Measurements from ENCODE around the gene CACTIN. TPM values are rescaled to one million over a fixed set of nuclear protein-coding genes. Genes with fewer than 3 reads are reported as not detected.

The CACTIN gene
- total and polyA plus RNA-seq, 2 of the 4 experiments (the other 2 are of a cell fraction): 10.8 to 19.5 TPM

DNA sequence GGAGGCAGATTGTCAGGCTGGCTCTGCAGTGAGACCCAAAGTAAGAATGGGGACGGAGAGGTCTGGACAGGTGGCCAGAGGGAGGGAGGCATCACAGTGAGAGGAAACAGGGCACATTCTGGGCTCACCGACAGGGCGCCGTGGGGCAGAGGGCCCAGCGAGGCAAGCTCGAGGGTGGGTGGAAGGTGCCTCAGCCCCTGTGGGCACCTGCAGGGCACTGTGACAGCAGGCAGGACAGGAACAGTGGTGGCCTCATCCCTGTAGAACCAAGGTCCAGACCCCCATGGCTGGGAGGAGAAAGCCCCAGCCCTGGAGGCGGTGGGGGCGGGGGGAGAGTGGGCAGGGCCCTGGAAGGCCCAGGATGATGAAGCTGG, 46.0 kb upstream of the CACTIN start:
- POLR2A ChIA-PET (ENCODE audit: unreplicated experiment): no interaction called here
- Histone ChIP-seq H3K4ac (ENCODE audit: low read depth, low read length) (peak overlapping the region; percentile 20; the same call in 1 of the 2 replicates), H2AK5ac (ENCODE audit: low read depth, low read length) (0 out of 2 replicates have a peak overlapping the region, but pooled peaks have one; percentile 13), H2BK5ac (ENCODE audit: low read depth, low read length, poor library complexity, severe bottlenecking) (no peak overlapping the region), H3K9me1 (ENCODE audit: insufficient read depth, low read length) (peaks cover 4% of the 10 kb centered on the region; the same call in 1 of the 2 replicates), H3K27ac (ENCODE audit: insufficient read depth, low read length) (no peak overlapping the region; the same call in 1 of the 2 replicates), H2BK20ac (ENCODE audit: low read depth, low read length) (no peak overlapping the region), H3K23ac (ENCODE audit: low read depth, low read length) (0 out of 2 replicates have a peak overlapping the region, but pooled peaks have one; percentile 11), H3K14ac (replicated peaks; ENCODE audit: low read depth, low read length) (peak overlapping the region; percentile 48; the same call in 1 of the 2 replicates), H4K20me1 (ENCODE audit: insufficient read depth, low read length) (peaks cover 29% of the 10 kb centered on the region), H2BK120ac (ENCODE audit: low read depth, low read length) (no peak overlapping the region), H3K4me2 (ENCODE audit: low read depth, low read length) (no peak overlapping the region), H3K4me1 (ENCODE audit: control insufficient read depth, insufficient read depth, low read length) (peaks cover 27% of the 10 kb centered on the region), H3K9ac (ENCODE audit: low read depth, low read length) (no peak overlapping the region), H2BK15ac (ENCODE audit: low read depth, low read length) (no peak overlapping the region), H4K91ac (ENCODE audit: insufficient read depth, low read depth, low read length) (no peak overlapping the region), H4K8ac (ENCODE audit: low read depth in 2 of 2, low read length in 2 of 2) (no peak overlapping the region), H3K27me3 (ENCODE audit: control insufficient read depth, insufficient read depth, low read length) (no peaks in the 10 kb centered on the region), H3K56ac (ENCODE audit: extremely low read depth, insufficient read depth, low read length) (no peak overlapping the region), H4K5ac (ENCODE audit: low read depth, low read length) (no peak overlapping the region), H3K9me3 (ENCODE audit: control insufficient read depth, insufficient read depth, low read length) (no peaks in the 10 kb centered on the region), H3K18ac (ENCODE audit: low read depth, low read length) (no peak overlapping the region), H2AFZ (replicated peaks; ENCODE audit: low read length, poor library complexity) (no peak overlapping the region), H2AK9ac (replicated peaks; ENCODE audit: low read depth, low read length, poor library complexity) (no peak overlapping the region), H3K36me3 (ENCODE audit: control insufficient read depth, insufficient read depth, low read length) (peaks cover 4% of the 10 kb centered on the region; the same call in 1 of the 2 replicates), H3K4me3 (ENCODE audit: insufficient read depth, low read depth, low read length) (no peak overlapping the region), H3K79me1 (ENCODE audit: low read depth in 1 of 2, low read length in 2 of 2) (peaks cover 11 to 68% of the 10 kb centered on the region in 2 experiments)
- TF ChIP-seq MAZ (IDR thresholded peaks at IDR 0.05; ENCODE audit: borderline replicate concordance, low read depth, low read length) (no peak), BHLHE40 (IDR thresholded peaks at IDR 0.05; ENCODE audit: low read depth, low read length) (no peak)
- 88% methylated on average over 6 of the region's 8 CpGs; no CpG with 5 or more reads in 1 of the 2 experiments for WGBS, 2 experiments (ENCODE audit: extremely low coverage in 2 of 2, insufficient read length in 1 of 2)
- dilution Hi-C loops (cut with HindIII; ENCODE audit: low sequenced_read_pairs, unreplicated experiment) (no loop called here), in situ Hi-C loops (cut with MboI; ENCODE audit: low sequenced_read_pairs) (no loop called here), intact Hi-C loops (cut with micrococcal nuclease) (no loop called here)
- BruUV-seq (replicated peaks): no TSS peak
- CTCF ChIA-PET: no interaction called here
- DNase-seq (no peak), ATAC-seq (ENCODE audit: low read depth) (no peak)

Data from IMR-90 (cell line).